Activated T-helper 1 cell treated with anti-CD3 and anti-CD28 coated beads, Interleukin-2, amount 50 U/mL, for 16 hours (primary cell): ENCODE results near the gene TMEM53.

ENCODE experiments used
- DNase-seq, 2 donors: peaks; one replicate each; pipeline ENCODE4 v3.0.0-alpha.2; 2020; ENCODE audit warnings: low read depth in 1 of 2, low spot score in 1 of 2

Gene TMEM53

GRCh38 chr1:44698138-44698537 is 23.9 kb upstream of the TMEM53 start:
- no peak for DNase-seq

DNA sequence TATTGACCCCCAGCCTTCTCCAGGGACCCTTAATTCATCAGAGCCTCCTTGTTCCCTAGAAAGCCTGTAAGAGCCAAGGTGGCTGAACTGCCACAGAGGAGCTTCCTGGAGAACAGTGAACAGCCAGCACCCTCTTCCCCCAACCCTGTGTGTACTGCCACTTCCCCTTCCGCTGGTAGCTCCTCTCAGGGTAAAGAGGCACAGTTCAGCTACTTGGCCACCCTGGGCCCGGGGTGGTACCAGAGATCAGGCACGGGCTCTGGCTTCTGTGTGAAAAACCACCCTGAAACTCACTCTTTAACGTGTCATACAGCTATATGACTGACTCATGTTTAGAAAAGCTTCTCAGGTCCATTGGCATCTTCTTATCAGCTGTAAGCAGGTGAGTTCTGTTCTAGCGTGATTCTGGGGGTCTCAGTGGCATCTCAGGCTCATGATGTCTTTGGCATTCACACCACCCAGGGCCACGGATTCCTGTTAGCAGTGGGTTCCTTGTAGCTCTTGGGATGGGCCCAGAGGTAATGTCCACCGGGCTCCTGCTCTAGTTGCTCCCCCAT is 22.6 kb upstream of the TMEM53 start:
- DNase-seq, result no peak

GRCh38 chr1:44696101-44696500 is 21.8 kb upstream of the TMEM53 start:
- DNase-seq, result no peak

DNA sequence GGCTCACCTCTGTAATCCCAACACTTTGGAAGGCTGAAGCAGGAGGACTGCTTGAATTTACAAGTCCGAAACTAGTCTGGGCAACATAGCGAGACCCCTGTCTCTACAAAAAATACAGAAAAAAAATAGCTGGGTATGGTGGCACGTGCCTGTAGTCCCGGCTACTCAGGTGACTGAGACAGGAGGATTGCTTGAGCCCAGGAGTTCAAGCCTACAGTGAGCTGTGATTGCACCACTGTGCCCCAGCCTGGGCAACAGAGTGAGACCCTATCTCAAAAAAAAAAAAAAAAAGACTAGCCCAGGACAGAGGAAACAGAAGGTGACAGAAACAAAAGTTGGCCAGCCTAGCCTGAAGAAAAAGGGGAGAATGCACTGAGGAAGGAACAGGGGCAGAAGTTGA is 21.4 kb upstream of the TMEM53 start:
- no peak for DNase-seq

DNA sequence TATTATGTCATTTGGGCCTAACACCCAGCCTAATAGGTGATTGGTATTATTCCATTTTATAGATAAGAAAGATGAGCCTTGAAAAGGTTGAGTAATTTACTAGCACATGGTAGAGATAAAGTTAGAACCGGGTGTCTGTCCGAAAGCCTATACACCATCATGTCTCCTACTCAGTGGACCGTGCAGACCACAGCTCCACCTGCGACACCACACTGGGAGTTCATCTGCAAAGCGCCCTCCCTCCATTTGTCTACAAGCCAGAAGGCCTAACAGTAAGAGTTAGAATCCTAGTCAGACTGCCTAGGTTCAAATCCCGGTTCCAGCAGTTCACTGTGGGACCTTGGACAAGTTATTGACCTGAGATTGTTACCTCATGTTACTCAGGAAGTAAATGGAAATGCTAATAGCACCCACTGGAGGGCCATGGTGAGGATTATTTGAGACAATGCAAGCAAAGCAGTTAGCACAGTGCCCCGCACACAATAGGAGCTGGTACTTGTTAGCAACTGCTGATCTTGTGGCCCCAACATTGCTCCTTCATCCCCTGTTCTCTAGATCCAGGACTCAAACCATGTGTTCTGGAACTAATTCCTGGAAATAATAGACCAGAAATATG is 20.7 kb upstream of the TMEM53 start:
- DNase-seq, result no peak

DNA sequence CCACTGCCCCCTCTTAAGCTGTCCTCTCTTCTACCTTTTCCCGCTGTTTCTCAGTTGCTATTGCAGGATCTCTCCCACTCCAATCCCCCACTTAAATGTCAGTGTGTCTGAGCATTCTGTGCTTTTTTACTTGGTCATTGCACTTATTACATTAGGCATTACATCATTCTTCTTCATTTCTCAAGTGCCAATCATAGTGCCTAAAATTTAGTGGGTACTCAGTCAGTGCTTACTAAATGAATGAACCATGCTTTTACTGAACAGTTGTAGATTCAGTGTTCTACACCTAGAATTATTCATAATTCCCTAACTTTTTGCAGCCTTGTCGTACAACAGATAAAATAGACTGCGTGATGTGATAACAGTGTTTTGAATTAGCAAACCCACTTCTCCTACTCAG is 19.6 kb upstream of the TMEM53 start:
- DNase-seq, result no peak

- DNase-seq, result no peak
Observed at GRCh38 chr1:44693159-44693558, 18.9 kb upstream of the TMEM53 start.

DNA sequence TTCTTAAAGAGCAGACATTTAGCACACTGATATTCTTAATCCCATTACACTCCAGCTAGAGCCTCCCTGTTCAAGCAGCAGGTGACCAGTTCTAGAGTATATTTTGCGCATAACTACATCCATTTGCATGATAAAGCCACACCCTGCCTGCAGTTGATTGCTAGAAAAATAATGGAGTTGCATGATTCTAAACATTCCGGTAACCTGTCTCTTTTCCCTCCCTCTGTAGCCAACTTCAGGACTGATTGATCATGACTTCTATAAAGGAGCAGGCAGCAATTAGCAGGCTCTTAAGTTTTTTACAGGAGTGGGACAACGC is 15.1 kb upstream of the TMEM53 start:
- DNase-seq, result no peak

- DNase-seq, result no peak
Observed at GRCh38 chr1:44688760-44689446, 14.6 kb upstream of the TMEM53 start.

GRCh38 chr1:44685881-44686280 is 11.6 kb upstream of the TMEM53 start:
- no peak for DNase-seq

DNA sequence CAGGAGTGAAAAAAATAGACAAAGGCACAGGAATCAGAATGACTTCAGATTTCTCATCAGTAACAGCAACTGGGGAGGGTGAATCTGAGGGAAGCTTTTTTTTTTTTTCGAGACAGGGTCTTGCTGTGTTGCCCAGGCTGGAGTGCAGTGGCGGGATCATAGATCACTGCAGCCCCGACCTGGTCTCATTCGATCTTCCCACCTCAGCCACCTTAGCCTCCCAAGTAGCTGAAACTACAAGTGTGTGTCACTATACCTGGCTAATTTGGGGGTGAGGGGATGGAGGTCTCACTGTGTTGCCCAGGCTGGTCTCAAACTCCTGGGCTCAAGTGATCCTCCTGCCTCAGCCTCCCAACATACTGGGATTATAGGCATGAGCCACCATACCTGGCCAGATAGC is 10.9 kb upstream of the TMEM53 start:
- DNase-seq, result no peak

DNA sequence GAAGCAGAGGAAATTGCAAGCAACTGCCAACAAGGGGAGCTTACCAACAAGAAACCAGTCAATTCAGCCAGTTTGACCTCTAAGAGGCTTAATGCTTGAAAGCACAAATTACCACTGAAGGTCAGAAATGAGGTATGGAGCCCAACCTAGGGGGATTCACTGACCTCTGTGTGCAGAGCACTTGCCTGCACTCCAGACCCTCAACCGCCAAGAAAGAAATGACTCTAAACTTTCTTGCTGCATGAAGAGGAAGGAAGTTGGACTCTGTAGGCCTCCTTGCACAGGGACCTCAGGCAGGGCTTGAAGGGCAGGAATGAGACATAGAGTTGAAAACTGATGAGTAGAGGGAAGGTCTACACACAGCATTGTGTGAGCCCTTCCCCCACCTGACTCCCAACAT is 10.2 kb upstream of the TMEM53 start:
- DNase-seq, result no peak

GRCh38 chr1:44682883-44683265 is 8.6 kb upstream of the TMEM53 start:
- DNase-seq, result no peak

DNA sequence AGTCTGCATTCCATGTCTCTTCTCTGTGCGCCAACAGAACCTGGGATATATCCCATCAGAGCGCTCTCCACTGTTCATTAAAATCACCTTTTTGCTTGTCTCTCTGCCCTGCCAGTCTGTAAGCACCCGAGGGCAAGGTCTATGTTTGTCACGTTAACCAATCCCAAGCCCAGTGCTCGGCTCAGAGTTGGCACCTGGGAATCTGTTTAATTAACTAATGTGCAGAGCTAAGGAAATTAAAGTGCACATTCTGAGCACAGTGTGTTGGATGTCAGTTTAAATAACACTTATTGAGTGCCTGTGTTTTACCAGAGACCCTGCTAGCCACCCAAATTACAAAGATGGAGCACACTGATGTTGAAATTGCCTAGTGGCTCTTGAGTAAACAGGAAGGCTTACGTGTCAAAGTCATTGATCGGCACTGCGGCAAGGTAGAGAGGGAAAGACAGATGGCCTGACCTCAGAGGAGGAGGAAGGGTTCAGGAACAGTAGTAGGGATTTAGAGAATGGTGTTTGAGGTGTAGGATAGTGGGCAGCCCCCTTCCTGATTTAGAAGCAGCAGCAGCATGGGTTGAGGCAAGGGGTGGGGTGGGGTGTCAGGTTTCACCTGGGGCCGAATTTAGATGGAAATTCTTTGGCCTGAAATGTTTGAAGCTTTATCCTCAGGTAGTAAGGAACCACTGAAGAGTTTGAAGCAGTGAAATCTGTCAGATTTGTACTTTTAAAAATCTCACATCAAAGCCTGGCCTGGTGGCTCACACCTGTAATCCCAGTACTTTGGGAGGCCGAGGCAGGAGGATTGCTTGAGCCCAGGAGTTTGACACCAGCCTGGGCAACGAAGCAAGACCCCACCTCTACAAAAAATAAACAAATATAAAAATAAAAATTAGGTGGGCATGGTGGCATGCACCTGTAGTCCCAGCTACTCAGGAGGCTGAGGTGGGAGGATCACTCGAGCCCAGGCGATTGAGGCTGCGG is 7.9 kb upstream of the TMEM53 start:
- no peak for DNase-seq

DNA sequence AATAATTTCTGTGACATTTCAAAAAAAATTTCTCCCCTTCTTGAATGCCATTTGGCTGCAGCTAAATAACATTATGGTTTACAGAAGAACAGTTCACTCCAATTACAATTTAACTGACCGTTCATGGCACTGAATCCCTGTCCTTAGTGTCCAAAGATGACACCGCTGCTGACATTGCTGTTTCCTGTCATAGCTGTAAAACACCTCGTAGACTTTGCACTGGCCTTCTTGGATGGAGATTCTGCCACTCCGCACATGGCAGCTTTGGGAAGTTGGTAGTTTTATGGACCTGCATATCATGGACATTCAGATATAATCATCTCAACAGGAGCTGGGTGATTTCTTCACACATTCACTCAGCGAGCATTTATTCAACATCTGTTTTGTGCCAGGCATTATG is 5.2 kb upstream of the TMEM53 start:
- no peak for DNase-seq

DNA sequence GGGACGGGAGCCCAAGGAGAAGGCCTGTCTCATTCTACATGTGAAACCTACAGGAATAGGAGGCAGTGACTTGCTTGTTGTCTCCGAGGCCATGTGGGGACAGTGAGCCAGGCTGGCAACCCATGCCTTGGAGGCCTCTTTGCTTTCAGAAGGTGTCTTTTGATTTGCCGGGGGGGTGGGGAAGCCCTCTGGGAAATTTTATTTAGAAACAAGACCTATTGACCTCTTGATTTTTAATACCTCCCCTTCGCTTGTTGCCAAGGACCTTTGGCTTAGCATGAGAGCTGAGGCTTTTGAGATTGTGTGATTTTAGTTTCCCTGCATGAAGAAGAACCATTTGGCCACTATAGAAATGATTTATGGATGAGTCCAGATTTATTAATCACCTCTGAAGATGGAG is 4.3 kb upstream of the TMEM53 start:
- no peak for DNase-seq

GRCh38 chr1:44678120-44678519 is 3.8 kb upstream of the TMEM53 start:
- no peak for DNase-seq

DNA sequence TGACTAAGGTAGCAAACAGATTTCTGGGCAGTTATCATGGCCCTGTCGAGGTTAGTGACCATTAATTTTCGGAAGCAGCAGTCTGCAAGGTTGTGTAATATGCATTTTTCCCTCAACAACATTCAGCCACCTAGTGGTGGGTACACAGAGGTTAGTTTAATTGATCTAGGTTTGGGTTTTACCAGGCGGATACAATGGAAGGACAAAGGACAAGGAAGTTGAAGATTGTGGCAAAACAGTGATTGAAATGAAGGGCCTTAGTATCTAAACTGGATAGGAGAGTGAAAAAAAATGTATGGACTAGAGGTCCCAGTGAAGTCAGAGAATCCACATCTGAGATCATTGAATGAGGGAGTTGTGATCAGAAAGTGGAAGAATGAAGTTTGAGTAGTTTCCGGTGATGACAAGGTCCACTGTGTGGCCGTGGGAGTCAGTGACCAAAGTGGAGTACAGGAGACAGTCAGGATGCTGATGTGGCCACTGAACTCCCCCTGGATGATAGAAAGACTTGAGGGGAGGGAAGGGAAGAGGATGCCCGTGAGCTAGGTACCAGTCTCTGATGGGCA is 3.0 kb upstream of the TMEM53 start:
- no peak for DNase-seq

DNA sequence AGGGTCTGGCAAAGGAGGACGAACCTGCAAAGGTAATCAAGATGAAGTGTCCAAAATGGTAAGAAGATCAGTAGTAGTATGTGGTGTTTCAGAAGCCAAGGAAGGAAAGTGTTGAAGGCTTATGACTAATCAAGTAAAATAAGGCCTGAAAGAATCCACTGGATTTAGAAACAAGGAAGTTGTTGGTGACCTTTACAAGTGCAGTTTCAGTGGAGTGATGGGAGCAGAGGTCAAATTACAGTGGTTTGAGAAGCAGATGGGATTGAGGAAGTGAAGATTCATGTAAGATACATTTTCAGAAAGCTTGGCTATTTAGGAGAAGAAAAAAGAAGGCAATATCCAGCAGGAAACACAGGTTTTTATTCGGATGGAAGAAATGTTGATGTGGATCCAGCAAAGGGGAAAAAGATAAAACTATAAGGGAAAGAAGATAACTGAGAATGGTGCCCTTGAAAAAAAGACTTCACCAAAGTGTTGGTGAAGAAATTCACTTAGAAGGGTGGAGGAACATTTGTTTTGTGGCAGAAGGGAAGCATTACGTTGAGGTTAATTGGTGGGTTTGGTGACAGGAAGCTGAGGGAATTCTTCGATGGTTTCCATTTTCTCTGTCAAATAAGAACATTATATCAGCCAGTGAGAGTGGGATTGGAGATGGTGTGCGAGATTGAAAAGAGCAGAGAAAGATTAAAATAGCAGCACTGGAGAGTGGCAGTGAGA is 2.4 kb upstream of the TMEM53 start:
- no peak for DNase-seq

DNA sequence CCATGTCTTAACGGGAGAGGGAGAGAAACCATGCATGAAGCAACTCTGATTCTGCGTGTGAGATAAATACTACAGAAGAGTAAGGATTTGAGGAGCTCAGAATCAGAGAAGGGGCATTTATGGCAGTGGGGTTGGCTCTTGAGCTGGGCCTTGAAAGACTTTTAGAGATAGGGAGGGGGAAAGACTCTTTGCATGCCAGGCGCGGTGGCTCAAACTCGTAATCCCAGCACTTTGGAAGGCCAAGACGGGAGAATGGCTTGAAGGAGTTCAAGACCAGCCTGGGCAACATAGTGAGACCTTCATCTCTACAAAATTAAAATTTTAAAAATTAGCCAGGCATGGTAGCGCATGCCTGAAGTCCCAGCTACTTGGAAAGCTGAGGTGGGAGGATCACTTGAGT is 905 bp upstream of the TMEM53 start:
- no peak for DNase-seq

DNA sequence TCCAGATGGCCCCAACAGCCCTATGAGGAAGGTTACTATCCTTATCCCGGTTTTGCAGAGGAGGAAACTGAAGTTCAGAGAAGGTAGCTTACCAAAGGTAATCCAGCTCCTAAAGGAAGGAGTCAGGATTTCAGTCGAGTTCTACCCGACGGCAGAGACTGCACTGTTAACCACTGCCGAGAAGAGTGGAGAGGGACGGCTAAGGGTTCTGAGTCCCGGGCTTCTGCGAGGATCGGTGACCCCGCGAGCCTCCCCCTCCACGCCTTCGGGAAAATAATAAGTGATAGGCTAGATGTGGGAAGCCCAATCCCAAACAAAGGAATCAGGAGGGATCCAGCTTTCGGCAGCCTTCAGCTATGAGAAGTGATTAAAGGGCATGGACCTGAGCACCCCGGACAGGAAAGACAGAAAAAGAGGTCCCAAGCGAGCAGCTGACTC is 587 bp downstream of the TMEM53 start:
- DNase-seq, result no peak
